ENCODE measurements around the gene ZNF414. TPM values are rescaled to one million over a fixed set of nuclear protein-coding genes. Genes with fewer than 3 reads are reported as not detected.

ZNF414 gene
- total RNA-seq, 2 donors from 2014 or later, result 25.4 to 34.2 TPM

DNA sequence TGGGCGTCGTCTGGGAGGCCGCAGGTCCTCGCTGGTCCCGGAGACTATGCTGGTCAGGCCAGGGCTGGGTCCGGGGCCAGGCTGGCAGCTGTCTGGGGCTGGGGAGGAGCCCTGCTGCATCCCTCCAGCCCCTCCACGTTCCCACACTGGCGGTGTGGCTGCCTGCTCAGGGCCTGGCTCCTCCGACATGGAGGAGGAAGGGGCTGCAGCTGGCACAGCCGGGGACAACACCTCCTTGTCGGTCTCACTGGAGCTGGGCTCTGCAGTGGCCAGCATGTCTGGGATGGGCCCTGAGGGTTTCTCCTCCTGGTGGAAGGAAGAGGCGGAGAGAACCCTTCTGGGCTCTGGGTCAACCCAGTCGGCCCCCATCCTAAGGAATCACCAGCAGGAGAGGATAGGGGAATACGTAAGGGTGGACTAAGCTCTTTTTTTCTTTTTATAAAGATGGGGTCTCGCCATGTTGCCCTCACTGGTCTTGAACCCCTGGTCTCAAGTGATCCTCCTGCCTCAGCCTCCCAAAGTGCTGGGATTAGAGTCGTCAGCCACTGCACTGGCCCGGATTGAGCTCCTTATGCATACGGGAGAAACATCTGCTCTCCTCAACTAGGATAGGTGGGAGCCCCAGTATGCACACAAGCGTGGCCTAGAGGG is 806 bp downstream of the ZNF414 start:
- Histone ChIP-seq H3K36me3 (replicated peaks in 1 of 2; ENCODE audit: insufficient read depth in 1 of 2, low read depth in 2 of 2) (no peaks in the 10 kb centered on the region), H3K4me1 (peaks cover 17% of the 10 kb centered on the region), H3K27ac (peak overlapping the region; percentile 97 to 100 (median 100)), H3K4me3 (peak overlapping the region in 1 of 2 donors; percentile 73), H3K9me3 (no peaks in the 10 kb centered on the region), H3K27me3 (no peaks in the 10 kb centered on the region)
- no peak for ATAC-seq
- TF ChIP-seq POLR2A (IDR thresholded peaks at IDR 0.05), result no peak
- TF ChIP-seq, protein P1, sequence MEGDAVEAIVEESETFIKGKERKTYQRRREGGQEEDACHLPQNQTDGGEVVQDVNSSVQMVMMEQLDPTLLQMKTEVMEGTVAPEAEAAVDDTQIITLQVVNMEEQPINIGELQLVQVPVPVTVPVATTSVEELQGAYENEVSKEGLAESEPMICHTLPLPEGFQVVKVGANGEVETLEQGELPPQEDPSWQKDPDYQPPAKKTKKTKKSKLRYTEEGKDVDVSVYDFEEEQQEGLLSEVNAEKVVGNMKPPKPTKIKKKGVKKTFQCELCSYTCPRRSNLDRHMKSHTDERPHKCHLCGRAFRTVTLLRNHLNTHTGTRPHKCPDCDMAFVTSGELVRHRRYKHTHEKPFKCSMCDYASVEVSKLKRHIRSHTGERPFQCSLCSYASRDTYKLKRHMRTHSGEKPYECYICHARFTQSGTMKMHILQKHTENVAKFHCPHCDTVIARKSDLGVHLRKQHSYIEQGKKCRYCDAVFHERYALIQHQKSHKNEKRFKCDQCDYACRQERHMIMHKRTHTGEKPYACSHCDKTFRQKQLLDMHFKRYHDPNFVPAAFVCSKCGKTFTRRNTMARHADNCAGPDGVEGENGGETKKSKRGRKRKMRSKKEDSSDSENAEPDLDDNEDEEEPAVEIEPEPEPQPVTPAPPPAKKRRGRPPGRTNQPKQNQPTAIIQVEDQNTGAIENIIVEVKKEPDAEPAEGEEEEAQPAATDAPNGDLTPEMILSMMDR (IDR thresholded peaks at IDR 0.05), result no peak
- intact Hi-C loops (cut with DNase I), result no loop called here
- no peak for DNase-seq
- WGBS, 2 donors, result 58 to 76% methylated on average over 15 to 16 of the region's 19 CpGs

DNA sequence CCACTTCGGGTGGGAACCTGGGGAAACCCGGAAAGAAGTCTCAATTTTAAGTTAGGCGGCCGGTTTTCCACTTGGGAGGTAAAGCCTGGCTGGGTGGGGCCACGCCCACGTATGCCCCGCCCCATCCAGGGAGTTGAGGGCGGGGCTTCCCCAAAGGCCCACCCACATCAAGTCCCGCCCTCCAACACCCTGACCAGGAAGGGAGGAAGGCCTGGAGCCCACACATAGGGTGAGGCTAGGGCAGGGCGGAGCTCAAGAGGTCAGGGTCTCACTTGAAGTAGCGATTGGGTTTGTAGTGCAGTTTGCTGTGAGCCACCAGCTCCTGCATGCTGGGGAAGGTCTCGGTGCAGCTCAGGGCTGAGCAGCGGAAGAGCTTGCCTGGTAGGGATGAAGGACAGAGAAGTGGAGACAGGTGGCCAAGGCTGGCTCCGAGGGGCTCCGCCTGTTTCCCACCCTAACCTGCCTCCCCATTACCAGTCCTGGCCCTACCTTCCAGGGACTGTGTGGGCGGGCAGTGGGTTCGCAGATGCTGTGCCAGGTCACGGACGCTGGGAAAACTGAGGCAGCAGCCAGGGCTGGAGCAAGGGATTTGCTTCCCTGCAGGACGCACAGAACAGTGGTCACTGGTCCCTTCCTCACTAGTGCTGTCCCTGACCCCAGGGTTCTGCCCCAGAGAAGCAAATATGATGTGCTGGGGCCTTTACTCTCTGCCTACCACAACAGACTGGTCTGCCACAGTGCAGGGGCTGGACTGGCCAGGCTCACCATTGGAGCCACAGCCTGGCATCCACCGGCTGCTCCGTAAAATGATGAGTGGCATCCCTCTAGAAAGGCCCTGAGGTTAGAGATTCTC is 1.6 kb downstream of the ZNF414 start:
- H3K27me3 ChIP-seq, result no peaks in the 10 kb centered on the region
- no peak for DNase-seq
- H3K36me3 ChIP-seq (replicated peaks in 1 of 2; ENCODE audit: insufficient read depth in 1 of 2, low read depth in 2 of 2), result no peaks in the 10 kb centered on the region
- intact Hi-C loops (cut with DNase I), result no loop called here
- TF ChIP-seq POLR2A (IDR thresholded peaks at IDR 0.05), result no peak
- TF ChIP-seq, protein P1 (IDR thresholded peaks at IDR 0.05), result no peak
- no peaks in the 10 kb centered on the region for H3K9me3 ChIP-seq
- no peak for ATAC-seq
- no peak overlapping the region for H3K4me3 ChIP-seq
- H3K27ac ChIP-seq, result peak overlapping the region in 1 of 4 donors; percentile 100
- peaks cover 17% of the 10 kb centered on the region for H3K4me1 ChIP-seq
- 61 to 75% methylated on average over 9 to 21 of the region's 22 CpGs for WGBS, 2 donors

DNA sequence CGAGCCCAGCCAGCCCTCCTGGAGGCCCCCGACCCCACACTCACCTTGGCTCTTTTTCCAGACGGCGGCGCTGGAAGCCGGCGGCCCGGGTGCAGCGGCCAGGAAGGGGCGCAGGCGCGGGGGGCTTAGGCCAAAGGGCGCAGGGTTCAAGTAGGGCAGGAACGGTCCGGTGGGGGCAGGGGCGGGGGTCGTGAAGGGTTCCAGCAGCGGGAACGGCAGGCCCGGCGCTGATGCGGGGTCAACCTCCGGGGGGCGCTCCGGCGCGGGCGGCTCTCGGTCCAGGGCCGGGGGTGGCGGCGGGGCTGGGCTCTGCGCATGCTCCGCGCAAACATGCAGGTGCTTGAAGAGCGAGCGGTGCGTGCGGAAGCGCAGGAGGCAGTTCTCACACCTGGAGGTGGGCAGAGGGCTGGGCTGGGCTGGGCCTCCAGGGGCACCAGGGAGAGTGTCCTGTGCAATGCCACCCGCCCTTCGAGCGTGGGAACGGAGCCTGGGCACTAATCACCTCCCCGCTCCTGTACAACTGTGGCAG is 2.3 kb downstream of the ZNF414 start:
- Histone ChIP-seq H3K36me3 (replicated peaks in 1 of 2; ENCODE audit: insufficient read depth in 1 of 2, low read depth in 2 of 2) (no peaks in the 10 kb centered on the region), H3K9me3 (no peaks in the 10 kb centered on the region), H3K4me3 (no peak overlapping the region), H3K27ac (no peak overlapping the region), H3K4me1 (peaks cover 18% of the 10 kb centered on the region), H3K27me3 (no peaks in the 10 kb centered on the region)
- no peak for ATAC-seq
- WGBS, 2 donors, result 80 to 89% methylated on average over 14 to 38 of the region's 45 CpGs
- DNase-seq, result no peak
- TF ChIP-seq, protein P1 (IDR thresholded peaks at IDR 0.05), result no peak
- no peak for TF ChIP-seq POLR2A (IDR thresholded peaks at IDR 0.05)
- intact Hi-C loops (cut with DNase I), result no loop called here

DNA sequence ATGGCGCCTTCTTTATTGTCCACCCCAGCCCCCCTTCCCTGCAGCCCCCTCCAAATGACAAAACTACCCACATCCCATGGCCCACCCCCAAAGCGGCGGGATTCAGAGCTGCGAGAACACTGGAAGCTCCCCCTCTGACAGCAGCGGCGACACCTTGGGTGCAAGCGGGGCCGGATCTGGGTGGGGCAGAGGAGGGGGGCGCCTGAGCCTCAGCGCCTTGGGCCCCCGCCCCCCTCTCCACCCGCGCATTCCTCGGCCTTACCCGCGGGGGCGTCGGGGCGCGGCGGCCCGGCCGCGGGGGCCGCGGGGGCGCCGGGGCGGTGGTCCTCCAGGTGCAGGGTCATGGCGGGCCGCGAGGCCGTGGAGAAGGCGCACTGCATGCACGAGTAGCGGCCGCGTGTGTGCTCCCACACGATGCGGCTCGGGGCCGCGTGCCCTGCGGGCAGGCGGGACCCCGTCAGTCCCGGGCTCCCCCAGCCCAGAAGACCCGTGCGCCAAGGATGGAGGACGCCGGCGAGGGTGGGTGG is 3.3 kb downstream of the ZNF414 start:
- Histone ChIP-seq H3K4me3 (no peak overlapping the region), H3K27ac (no peak overlapping the region), H3K4me1 (peaks cover 28% of the 10 kb centered on the region), H3K9me3 (no peaks in the 10 kb centered on the region), H3K36me3 (replicated peaks in 1 of 2; ENCODE audit: insufficient read depth in 1 of 2, low read depth in 2 of 2) (no peaks in the 10 kb centered on the region), H3K27me3 (no peaks in the 10 kb centered on the region)
- TF ChIP-seq, protein P1 (IDR thresholded peaks at IDR 0.05), result no peak
- no peak for TF ChIP-seq POLR2A (IDR thresholded peaks at IDR 0.05)
- no peak for DNase-seq
- ATAC-seq, result no peak
- intact Hi-C loops (cut with DNase I), result no loop called here
- WGBS, 2 donors, result 80 to 86% methylated on average over 23 to 37 of the region's 52 CpGs

All from body of pancreas (tissue), 4 donors.